Suprapubic skin (tissue), 4 donors: Measurements from ENCODE around the gene USP6.
"Not testable (repeated sequence)": the region's sequence is repeated elsewhere in the genome, so short reads cannot be mapped to it uniquely, and the experiment has no call there.

Experiments used
- POLR2A ChIP-seq, 2 donors: fragments of 450-650 bp; IDR thresholded peaks; one replicate each; pipeline ENCODE4 v1.6.1; 2017; ENCODE audit warnings: antibody characterized with exemption in 2 of 2, mild to moderate bottlenecking in 2 of 2, moderate library complexity in 2 of 2
- POLR2AphosphoS5 ChIP-seq, 3 donors: sonication (generic); formaldehyde crosslinking; IDR thresholded peaks; one replicate each; pipeline ENCODE4 v1.6.1; 2017; ENCODE audit warnings: antibody characterized with exemption in 3 of 3
- TF ChIP-seq, protein P1 (sequence below), 2 donors: fragments of 200-600 bp in 1 of 2; fragments of 450-650 bp in 1 of 2; sonication (generic) in 1 of 2; IDR thresholded peaks; one replicate each; pipeline ENCODE4 v1.5.1; 2016 to 2019; ENCODE audit warnings: antibody characterized with exemption in 2 of 2, mild to moderate bottlenecking in 1 of 2, moderate library complexity in 1 of 2

DNA sequence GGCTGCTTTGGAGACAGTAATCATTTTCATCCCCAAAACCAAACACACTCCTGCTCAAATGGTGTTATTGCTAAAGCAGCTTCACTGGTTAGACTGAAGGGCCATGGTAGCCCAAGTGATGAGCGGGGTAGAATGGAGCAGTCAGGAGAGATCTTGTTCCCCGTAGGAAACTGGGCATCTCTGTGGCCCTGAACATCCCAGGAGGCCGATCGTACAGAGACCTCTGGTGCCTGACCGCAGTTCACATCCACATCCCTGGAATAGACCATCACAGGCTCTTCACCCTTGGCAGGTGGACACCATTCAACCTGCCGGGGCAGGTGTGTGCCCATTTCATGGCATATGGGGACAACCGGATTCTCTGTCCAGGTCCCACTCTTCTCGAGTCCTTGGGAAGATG lies 13.9 kb downstream of the USP6 start:
- TF ChIP-seq, protein P1, sequence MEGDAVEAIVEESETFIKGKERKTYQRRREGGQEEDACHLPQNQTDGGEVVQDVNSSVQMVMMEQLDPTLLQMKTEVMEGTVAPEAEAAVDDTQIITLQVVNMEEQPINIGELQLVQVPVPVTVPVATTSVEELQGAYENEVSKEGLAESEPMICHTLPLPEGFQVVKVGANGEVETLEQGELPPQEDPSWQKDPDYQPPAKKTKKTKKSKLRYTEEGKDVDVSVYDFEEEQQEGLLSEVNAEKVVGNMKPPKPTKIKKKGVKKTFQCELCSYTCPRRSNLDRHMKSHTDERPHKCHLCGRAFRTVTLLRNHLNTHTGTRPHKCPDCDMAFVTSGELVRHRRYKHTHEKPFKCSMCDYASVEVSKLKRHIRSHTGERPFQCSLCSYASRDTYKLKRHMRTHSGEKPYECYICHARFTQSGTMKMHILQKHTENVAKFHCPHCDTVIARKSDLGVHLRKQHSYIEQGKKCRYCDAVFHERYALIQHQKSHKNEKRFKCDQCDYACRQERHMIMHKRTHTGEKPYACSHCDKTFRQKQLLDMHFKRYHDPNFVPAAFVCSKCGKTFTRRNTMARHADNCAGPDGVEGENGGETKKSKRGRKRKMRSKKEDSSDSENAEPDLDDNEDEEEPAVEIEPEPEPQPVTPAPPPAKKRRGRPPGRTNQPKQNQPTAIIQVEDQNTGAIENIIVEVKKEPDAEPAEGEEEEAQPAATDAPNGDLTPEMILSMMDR (IDR thresholded peaks at IDR 0.05), result not testable (repeated sequence)
- TF ChIP-seq POLR2AphosphoS5, POLR2A (IDR thresholded peaks at IDR 0.05): not testable (repeated sequence)
